GM23338 (cell line): ENCODE results near the gene PRKAR1B. TPM values are rescaled to one million over a fixed set of nuclear protein-coding genes. Genes with fewer than 3 reads are reported as not detected.

ENCODE experiments used
- ATAC-seq: fragments of 200-7000 bp; cut with Tn5 transposase; 3 replicates; pipeline ENCODE4 v1.9.1; 2020
- DNase-seq: peaks from one replicate; pipeline ENCODE4 v3.0.0-alpha.2; 2015; ENCODE audit warnings: low spot score
- H2AFZ ChIP-seq: fragments of 200-600 bp; sonication (generic); 2 replicates; pipeline ENCODE4 v1.8.0; 2016; ENCODE audit warnings: antibody characterized with exemption, mild to moderate bottlenecking, moderate library complexity
- H3F3A ChIP-seq: fragments of 200-600 bp; sonication (generic); replicated peaks from 2 replicates; pipeline ENCODE4 v1.8.0; 2017; ENCODE audit warnings: antibody characterized with exemption, mixed run types, low read depth
- H3K27ac ChIP-seq: fragments of 200-600 bp; sonication (generic); 2 replicates; pipeline ENCODE4 v1.6.1; 2016; ENCODE audit warnings: low read depth
- H3K27me3 ChIP-seq: fragments of 200-600 bp; sonication (generic); 2 replicates; pipeline ENCODE4 v1.8.0; 2016; ENCODE audit warnings: mild to moderate bottlenecking, mixed run types, moderate library complexity; ENCODE audit not compliant: insufficient read depth
- H3K36me3 ChIP-seq: fragments of 200-600 bp; sonication (generic); 2 replicates; pipeline ENCODE4 v1.8.0; 2016; ENCODE audit warnings: mild to moderate bottlenecking; ENCODE audit not compliant: insufficient read depth
- H3K4me1 ChIP-seq: fragments of 200-600 bp; sonication (generic); 2 replicates; pipeline ENCODE4 v1.8.0; 2016; ENCODE audit warnings: mild to moderate bottlenecking, moderate library complexity; ENCODE audit not compliant: insufficient read depth
- H3K4me2 ChIP-seq: fragments of 200-600 bp; sonication (generic); 2 replicates; pipeline ENCODE4 v1.7.1; 2017; ENCODE audit warnings: mixed run types
- H3K4me3 ChIP-seq: fragments of 200-600 bp; sonication (generic); 2 replicates; pipeline ENCODE4 v1.6.1; 2016; ENCODE audit warnings: mixed run types
- H3K79me2 ChIP-seq: fragments of 200-600 bp; sonication (generic); replicated peaks from 2 replicates; pipeline ENCODE4 v1.8.0; 2017; ENCODE audit warnings: mild to moderate bottlenecking; ENCODE audit not compliant: insufficient read depth
- H3K9me2 ChIP-seq: fragments of 200-600 bp; sonication (generic); 2 replicates; pipeline ENCODE4 v1.8.0; 2017; ENCODE audit not compliant: insufficient read depth
- H4K20me1 ChIP-seq: fragments of 200-600 bp; sonication (generic); replicated peaks from 2 replicates; pipeline ENCODE4 v1.8.0; 2017; ENCODE audit warnings: mild to moderate bottlenecking; ENCODE audit not compliant: insufficient read depth
- H3K27ac Mint-ChIP-seq: 2 replicates; pipeline ENCODE4 v1.8.0; 2020; ENCODE audit warnings: inconsistent platforms, mild to moderate bottlenecking, moderate library complexity, mixed read lengths
- H3K27me3 Mint-ChIP-seq: 3 replicates; pipeline ENCODE4 v1.8.0; 2022; ENCODE audit warnings: low read depth, mild to moderate bottlenecking, moderate library complexity, mixed read lengths, inconsistent platforms; ENCODE audit not compliant: insufficient read depth, poor library complexity
- H3K36me3 Mint-ChIP-seq: 3 replicates; pipeline ENCODE4 v1.8.0; 2021; ENCODE audit warnings: low read depth, mild to moderate bottlenecking, inconsistent platforms, moderate library complexity, mixed read lengths
- H3K4me1 Mint-ChIP-seq: 3 replicates; pipeline ENCODE4 v1.8.0; 2020; ENCODE audit warnings: mild to moderate bottlenecking, inconsistent platforms, mixed read lengths
- H3K4me3 Mint-ChIP-seq: 3 replicates; pipeline ENCODE4 v1.8.0; 2021; ENCODE audit warnings: moderate library complexity, mild to moderate bottlenecking, inconsistent platforms, mixed read lengths
- H3K9me3 Mint-ChIP-seq: 3 replicates; pipeline ENCODE4 v1.8.0; 2020; ENCODE audit warnings: moderate library complexity, mild to moderate bottlenecking, inconsistent platforms, mixed read lengths
- CREB1 ChIP-seq: fragments of 250-450 bp; sonication (Bioruptor Pico); IDR thresholded peaks from 2 replicates; pipeline ENCODE4 v1.5.0; 2020; ENCODE audit warnings: low read depth, mild to moderate bottlenecking, moderate library complexity
- CTCF ChIP-seq, 2 experiments: fragments of 200-600 bp in 1 of 2; sonication (generic) in 1 of 2; conservative IDR thresholded peaks; 2 replicates each; pipeline versions ENCODE4 v1.5.1 to v1.6.1; 2016 to 2017; ENCODE audit warnings: antibody characterized with exemption in 2 of 2, low read depth in 2 of 2, mild to moderate bottlenecking in 2 of 2, moderate library complexity in 1 of 2
- EZH2 ChIP-seq: fragments of 200-600 bp; sonication (generic); IDR thresholded peaks from one replicate; pipeline ENCODE4 v1.8.0; 2017; ENCODE audit warnings: antibody characterized with exemption, mild to moderate bottlenecking, low read depth; ENCODE audit not compliant: unreplicated experiment
- ZNF462 ChIP-seq: fragments of 250-450 bp; sonication (Bioruptor Pico); IDR thresholded peaks from 2 replicates; pipeline ENCODE4 v1.5.0; 2020; ENCODE audit warnings: mild to moderate bottlenecking, moderate library complexity
- polyA plus RNA-seq: library from polyadenylated mRNA; unstranded; fragments of >200 nt; fragmentation: Nextera tagmentation; extraction: Ambion mirVana; gene quantifications from 2 replicates; pipeline ENCODE4 v1.2.1, GENCODE V29; 2016
- total RNA-seq: library from RNA; depleted of rRNA; stranded (reverse); fragments of >200 nt; shearing (Covaris generic); gene quantifications from 2 replicates; pipeline ENCODE4 v1.2.3, GENCODE V29; 2014

The PRKAR1B gene
- total and polyA plus RNA-seq, 2 experiments from 2014 or later, result 35.7 to 36.7 TPM

DNA sequence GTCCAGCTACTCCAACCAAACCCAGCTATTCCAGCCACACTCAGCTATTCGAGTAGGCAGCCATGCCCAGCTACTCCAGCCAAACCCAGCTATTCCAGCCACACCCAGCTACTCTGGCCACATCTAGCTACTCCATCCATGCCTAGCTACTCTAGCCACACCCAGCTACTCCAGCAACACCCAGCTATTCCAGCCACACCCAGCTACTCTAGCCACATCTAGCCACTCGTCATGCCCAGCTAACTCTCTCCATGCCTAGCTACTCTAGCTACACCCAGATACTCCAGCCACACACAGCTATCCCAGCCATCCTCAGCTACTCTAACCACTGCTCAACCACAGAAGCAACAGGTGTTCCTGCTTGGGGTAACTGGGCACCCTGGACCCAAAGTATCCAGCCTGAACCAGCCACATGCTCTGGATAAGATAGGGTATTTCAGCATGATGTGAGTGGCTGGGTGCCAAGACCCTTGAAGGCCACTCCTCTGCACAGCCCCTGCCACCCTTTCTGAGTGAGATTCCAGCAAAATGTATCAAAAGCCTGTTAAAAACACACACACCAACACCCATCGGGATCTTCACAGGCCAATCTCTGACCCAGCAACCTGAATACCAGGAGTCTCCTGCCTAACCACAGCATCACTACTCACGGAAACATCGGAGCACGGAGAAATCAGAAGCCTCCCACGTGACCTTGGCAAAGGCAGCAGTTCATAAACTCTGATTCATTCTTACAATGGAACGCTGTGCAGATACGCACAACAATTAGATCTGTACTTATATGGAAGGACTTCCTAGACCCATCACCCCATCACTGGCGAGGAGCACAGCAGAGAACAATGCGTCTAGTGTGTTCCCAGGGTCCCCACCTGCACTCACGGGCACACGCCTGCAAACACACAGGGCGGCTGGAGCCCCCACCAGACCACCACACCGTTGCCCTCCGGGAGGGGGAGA is 52.3 kb downstream of the PRKAR1B start:
- Mint-ChIP-seq H3K4me3 (no peak overlapping the region), H3K27me3 (peaks cover 10% of the 10 kb centered on the region), H3K27ac (no peak overlapping the region), H3K4me1 (no peaks in the 10 kb centered on the region), H3K9me3 (peaks cover 12% of the 10 kb centered on the region), H3K36me3 (peaks cover 72% of the 10 kb centered on the region)
- no peaks in the 10 kb centered on the region for H3K4me1 ChIP-seq
- no peak for ATAC-seq
- H3K79me2 ChIP-seq, result peaks cover 3% of the 10 kb centered on the region; the same call in 1 of the 2 replicates
- no peak overlapping the region for H3K4me2 ChIP-seq
- 0 out of 2 replicates have a peak, but pooled peaks cover 2% of the 10 kb centered on the region for H3K9me2 ChIP-seq
- peaks cover 2% of the 10 kb centered on the region; the same call in 1 of the 2 replicates for H3F3A ChIP-seq
- no peaks in the 10 kb centered on the region for H4K20me1 ChIP-seq
- H3K36me3 ChIP-seq, result peaks cover 8% of the 10 kb centered on the region; the same call in 1 of the 2 replicates
- DNase-seq, result no peak
- no peak overlapping the region for H3K4me3 ChIP-seq
- TF ChIP-seq CREB1 (CRISPR knock-in tag) (no peak), CTCF (conservative IDR thresholded peaks at IDR 0.05; ENCODE audit: low read depth in 2 of 2) (no peak), EZH2 (no peak), ZNF462 (CRISPR knock-in tag) (no peak)
- no peaks in the 10 kb centered on the region for H3K27me3 ChIP-seq
- H3K27ac ChIP-seq, result no peak overlapping the region
- H2AFZ ChIP-seq, result no peak overlapping the region
